Ishikawa (cell line): ENCODE measurements around the gene NXN.

ENCODE experiments used
- CEBPB ChIP-seq: IDR thresholded peaks from 2 replicates; pipeline ENCODE4 v1.6.1; 2012
- CREB1 ChIP-seq: IDR thresholded peaks from 2 replicates; pipeline ENCODE4 v1.6.1; 2012; ENCODE audit warnings: low read depth
- EGR1 ChIP-seq: IDR thresholded peaks from 2 replicates; pipeline ENCODE4 v1.6.1; 2012
- EP300 ChIP-seq: IDR thresholded peaks from 2 replicates; pipeline ENCODE4 v1.6.1; 2012; ENCODE audit warnings: borderline replicate concordance
- FOXM1 ChIP-seq: IDR thresholded peaks from 2 replicates; pipeline ENCODE4 v1.6.1; 2012; ENCODE audit warnings: low read depth, borderline replicate concordance
- NFIC ChIP-seq: IDR thresholded peaks from 2 replicates; pipeline ENCODE4 v1.6.1; 2012
- RAD21 ChIP-seq: IDR thresholded peaks from 2 replicates; pipeline ENCODE4 v1.6.1; 2012; ENCODE audit warnings: low read depth
- TAF1 ChIP-seq: IDR thresholded peaks from 2 replicates; pipeline ENCODE4 v1.6.1; 2012; ENCODE audit warnings: low read depth, mild to moderate bottlenecking
- TCF12 ChIP-seq: IDR thresholded peaks from 2 replicates; pipeline ENCODE4 v1.6.1; 2012; ENCODE audit warnings: low read depth
- TEAD4 ChIP-seq: IDR thresholded peaks from 2 replicates; pipeline ENCODE4 v1.6.1; 2012
- YY1 ChIP-seq: IDR thresholded peaks from 2 replicates; pipeline ENCODE4 v1.6.1; 2012; ENCODE audit warnings: low read depth
- ZBTB7A ChIP-seq: IDR thresholded peaks from 2 replicates; pipeline ENCODE4 v1.6.1; 2012; ENCODE audit warnings: low read depth
- TF ChIP-seq, protein P1 (sequence below): IDR thresholded peaks from 2 replicates; pipeline ENCODE4 v1.6.1; 2012; ENCODE audit warnings: low read depth, mild to moderate bottlenecking
- TF ChIP-seq, protein P2 (sequence below): IDR thresholded peaks from 2 replicates; pipeline ENCODE4 v1.6.1; 2012
- TF ChIP-seq, protein P3 (sequence below): IDR thresholded peaks from 2 replicates; pipeline ENCODE4 v1.6.1; 2012

NXN gene

DNA sequence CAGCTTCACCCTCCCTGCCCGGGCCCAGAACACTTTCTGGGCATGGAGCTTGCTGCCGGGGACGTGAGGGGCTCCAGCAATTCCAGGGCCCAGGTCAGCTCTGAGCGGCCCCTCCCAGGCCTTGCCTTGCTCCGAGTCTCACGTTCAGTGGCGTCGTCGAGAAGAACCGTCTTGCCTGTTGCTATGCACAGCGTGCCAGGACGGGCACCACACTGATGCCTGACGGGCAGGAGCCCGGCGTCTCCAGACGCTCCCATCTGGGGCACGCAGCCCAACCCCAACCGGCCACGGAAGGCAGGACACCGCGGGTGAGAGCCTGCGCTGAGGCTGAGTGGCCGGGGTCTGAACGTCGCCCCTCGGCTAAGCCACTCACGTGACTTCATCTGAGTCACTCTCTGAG lies 44.5 kb upstream of the NXN start:
- TF ChIP-seq YY1, result no peak
- no peak for TF ChIP-seq FOXM1
- TF ChIP-seq EGR1, result no peak

DNA sequence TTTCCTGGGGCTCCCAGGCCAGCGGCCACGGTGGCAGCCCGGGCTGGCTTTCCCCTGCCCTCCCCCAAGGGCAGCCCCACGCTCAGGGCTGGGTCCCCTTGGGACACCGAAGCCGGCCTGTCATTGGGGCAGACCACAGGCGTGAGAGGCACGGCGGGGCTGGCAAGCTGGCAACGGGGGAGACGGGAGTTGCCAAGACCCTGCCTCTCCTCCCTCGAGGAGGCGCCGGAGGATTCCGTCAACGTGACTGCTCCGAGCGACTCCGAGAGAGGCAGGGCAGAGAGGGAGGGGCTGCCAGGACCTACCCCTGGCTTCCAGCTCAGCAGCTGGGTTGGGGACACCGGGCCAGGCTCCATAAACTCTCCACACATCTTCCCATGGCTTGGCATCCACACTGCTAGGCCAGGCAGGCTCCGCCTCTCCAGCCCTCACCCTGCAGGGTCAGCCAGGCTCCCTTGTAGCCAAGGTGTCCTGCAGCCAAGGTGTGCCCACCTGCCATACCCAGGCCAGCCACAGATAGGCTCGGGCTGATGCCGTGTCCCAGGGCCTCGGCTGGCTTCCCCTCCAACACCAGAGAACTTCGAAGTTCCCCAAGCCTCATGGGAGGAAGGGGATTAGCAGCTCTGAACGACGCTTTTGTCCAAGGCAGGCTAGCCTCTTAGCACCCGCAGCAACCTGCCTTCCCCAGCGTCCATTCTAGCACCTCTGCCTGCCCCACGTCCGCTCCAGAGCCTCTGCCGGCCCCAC lies 42.9 kb upstream of the NXN start:
- no peak for TF ChIP-seq ZBTB7A
- TF ChIP-seq CEBPB, result no peak
- TF ChIP-seq EP300, result no peak
- no peak for TF ChIP-seq YY1
- no peak for TF ChIP-seq NFIC
- no peak for TF ChIP-seq TEAD4
- TF ChIP-seq RAD21, result no peak
- TF ChIP-seq CREB1, result no peak
- TF ChIP-seq, protein P1, sequence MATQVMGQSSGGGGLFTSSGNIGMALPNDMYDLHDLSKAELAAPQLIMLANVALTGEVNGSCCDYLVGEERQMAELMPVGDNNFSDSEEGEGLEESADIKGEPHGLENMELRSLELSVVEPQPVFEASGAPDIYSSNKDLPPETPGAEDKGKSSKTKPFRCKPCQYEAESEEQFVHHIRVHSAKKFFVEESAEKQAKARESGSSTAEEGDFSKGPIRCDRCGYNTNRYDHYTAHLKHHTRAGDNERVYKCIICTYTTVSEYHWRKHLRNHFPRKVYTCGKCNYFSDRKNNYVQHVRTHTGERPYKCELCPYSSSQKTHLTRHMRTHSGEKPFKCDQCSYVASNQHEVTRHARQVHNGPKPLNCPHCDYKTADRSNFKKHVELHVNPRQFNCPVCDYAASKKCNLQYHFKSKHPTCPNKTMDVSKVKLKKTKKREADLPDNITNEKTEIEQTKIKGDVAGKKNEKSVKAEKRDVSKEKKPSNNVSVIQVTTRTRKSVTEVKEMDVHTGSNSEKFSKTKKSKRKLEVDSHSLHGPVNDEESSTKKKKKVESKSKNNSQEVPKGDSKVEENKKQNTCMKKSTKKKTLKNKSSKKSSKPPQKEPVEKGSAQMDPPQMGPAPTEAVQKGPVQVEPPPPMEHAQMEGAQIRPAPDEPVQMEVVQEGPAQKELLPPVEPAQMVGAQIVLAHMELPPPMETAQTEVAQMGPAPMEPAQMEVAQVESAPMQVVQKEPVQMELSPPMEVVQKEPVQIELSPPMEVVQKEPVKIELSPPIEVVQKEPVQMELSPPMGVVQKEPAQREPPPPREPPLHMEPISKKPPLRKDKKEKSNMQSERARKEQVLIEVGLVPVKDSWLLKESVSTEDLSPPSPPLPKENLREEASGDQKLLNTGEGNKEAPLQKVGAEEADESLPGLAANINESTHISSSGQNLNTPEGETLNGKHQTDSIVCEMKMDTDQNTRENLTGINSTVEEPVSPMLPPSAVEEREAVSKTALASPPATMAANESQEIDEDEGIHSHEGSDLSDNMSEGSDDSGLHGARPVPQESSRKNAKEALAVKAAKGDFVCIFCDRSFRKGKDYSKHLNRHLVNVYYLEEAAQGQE, result no peak
- TF ChIP-seq FOXM1, result no peak
- no peak for TF ChIP-seq TCF12
- TF ChIP-seq, protein P2, sequence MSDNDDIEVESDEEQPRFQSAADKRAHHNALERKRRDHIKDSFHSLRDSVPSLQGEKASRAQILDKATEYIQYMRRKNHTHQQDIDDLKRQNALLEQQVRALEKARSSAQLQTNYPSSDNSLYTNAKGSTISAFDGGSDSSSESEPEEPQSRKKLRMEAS, result no peak
- TF ChIP-seq, protein P3, sequence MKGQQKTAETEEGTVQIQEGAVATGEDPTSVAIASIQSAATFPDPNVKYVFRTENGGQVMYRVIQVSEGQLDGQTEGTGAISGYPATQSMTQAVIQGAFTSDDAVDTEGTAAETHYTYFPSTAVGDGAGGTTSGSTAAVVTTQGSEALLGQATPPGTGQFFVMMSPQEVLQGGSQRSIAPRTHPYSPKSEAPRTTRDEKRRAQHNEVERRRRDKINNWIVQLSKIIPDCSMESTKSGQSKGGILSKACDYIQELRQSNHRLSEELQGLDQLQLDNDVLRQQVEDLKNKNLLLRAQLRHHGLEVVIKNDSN, result no peak

DNA sequence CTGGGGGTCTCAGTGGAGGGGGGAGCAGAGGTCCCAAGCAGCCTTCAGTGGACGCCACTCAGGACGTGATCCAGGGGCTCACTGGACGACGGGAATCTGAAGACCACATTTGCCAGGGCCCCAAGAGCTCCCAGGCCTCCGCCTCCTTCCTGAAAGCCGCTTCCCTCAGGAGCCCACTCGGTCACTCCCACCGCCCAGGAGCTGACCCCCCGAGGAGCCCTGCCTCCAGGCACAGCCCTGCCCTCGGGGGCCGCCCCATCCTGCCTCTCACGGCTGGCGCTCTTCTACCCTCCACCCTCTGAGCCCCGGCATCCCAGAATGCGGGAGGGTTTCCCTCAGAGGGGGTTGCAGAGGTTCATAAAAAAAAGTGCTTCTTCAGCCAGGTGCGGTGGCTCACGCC lies 41.6 kb upstream of the NXN start:
- TF ChIP-seq CEBPB, result no peak
- TF ChIP-seq FOXM1, result no peak
- no peak for TF ChIP-seq CREB1
- TF ChIP-seq TCF12, result no peak
- TF ChIP-seq, protein P3, result no peak

DNA sequence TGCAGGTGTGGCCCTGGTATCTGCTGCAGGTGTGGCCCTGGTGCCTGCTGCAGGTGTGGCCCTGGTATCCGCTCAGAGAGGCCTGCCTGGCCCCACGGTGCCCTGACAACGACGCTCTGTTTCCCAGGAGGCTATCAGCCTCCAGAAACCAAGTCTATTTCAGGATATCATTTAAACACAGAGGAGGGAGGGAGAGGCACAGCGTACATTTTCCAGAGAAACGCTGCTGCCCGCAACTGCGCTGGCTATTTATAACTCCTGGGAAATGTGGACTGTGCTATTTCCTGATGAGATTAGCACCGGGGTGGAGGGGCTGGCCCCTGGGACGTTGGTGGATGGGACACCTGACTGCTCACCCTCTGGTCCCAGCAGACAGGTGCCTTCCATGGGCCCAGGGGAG lies 39.9 kb upstream of the NXN start:
- no peak for TF ChIP-seq ZBTB7A
- TF ChIP-seq NFIC, result no peak
- no peak for TF ChIP-seq CREB1

DNA sequence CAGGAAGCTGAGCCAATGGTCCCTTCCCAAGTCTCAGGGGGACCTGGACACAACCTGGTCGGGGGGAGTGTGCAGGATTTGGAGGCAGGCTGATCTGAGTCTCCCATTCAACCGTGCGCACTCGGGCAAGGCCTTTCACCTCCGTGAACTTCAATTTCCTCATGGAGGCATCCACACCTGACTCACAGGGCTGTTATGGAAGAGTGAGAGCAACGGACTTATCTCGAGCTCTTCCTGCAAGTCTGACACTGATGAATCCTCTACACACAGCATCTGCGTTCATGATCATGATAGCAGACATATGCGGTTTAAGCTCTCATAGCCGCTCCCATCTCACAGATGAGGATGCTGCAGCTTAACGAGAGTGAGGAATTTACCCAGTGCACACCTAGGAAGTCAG lies 39.0 kb upstream of the NXN start:
- TF ChIP-seq, protein P3, result no peak
- no peak for TF ChIP-seq FOXM1
- TF ChIP-seq, protein P2, result no peak

DNA sequence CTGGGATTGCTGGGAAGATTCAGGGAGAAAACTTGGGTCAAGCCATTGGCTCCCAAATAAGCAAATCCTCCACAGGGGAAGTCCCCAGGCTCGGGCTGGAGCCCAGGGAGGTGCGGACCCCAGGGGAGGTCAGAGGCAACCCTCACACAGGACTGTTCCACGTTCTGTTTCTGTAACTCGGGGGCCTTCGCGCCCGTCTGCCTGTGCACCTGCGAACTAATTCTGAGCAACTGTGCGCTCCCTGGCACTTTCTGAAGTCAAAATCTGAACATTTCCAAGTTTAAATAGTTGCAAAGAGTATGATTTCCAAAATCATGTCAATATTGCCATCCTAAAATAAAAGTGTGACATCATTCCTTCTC lies 34.1 kb upstream of the NXN start:
- no peak for TF ChIP-seq RAD21

DNA sequence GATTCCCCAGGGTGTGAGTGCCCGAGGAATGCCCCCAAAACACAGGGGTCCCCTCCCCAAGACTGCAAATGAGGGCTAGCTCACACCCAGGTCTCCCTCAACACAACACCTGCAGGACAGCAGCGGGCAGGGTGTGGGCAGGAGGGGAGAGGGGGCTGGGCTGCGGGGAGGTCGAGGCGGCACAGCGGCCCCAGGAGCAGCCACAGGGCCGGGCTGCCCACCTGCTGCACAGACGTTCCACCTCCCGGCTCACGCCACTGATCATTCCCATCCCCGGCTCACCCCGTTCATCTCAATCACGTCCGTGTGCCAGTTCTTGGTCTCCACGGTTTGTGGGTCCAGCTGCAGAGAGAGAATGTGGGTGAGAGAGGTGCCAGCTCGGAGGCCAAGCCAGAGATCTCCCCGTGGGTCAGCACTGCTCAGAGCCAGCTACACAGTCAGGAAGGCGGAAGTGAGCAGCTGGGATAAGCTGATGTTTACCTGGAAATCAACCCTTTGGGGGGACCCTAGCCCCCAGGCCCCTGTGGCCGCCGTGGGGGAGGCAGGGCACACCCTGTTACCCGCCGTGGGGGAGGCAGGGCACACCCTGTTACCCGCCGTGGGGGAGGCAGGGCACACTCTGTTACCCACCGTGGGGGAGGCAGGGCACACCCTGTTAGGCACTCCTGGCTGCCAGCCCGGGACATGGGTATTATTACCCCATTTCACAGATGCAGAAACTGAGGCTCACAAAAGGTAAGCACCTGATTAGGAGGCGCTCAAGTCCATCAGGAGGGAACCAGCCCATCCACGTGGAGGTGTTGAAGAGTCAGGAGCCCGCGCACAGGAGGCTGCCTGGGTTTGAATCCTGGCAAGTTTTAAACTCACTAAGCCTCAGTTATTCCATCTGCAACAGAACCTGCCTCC lies 33.5 kb upstream of the NXN start:
- TF ChIP-seq TCF12 (no peak), CREB1 (no peak), TAF1 (no peak), RAD21 (no peak), CEBPB (no peak), ZBTB7A (no peak), EP300 (no peak), TEAD4 (no peak), NFIC (no peak), FOXM1 (no peak), YY1 (no peak), EGR1 (no peak)
- TF ChIP-seq, protein P3, result no peak
- TF ChIP-seq, protein P2, result no peak
- TF ChIP-seq, protein P1, result no peak
